TTC549 (cell line): ENCODE measurements around the gene DNAJC22.
A peak's percentile ranks its signal among the peaks of the same experiment; 100 is the strongest.
"Not testable (repeated sequence)": the region's sequence is repeated elsewhere in the genome, so short reads cannot be mapped to it uniquely, and the experiment has no call there.

ENCODE experiments used
- FAIRE-seq: peaks from 2 replicates; lab custom pipeline; 2012; peaks lifted over from hg19 to GRCh38; lab: Jason Lieb, UNC

Gene DNAJC22

GRCh38 chr12:49346659-49347310 is at the start of gene DNAJC22:
Gene DNAJC22, plus strand, starts transcription at chr12:49346888. Its CDS starts 1,985 bp downstream, at chr12:49348873.
- no peak for FAIRE-seq

DNA sequence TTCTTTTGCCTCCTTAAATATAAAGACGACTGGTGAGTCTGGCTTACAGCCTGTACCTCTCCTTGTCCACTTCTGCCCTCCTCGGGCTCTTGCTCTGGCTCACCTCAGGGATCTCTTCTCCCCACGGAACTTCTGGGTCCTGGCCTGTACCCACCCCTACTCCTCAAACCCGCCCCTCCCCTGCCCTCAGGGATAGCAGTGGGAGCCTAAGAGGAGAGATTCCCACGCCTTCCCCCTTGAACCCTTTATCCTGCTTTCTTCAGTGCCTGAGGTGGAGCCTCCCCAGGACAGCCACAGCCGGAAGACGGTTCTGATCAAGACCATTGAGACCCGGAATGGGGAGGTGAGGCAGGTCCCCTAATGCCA is 49.0 kb upstream of the DNAJC22 start:
- no peak for FAIRE-seq

- no peak for FAIRE-seq
Measured at GRCh38 chr12:49298160-49298559, 48.5 kb upstream of the DNAJC22 start.

- no peak for FAIRE-seq
Measured at GRCh38 chr12:49301760-49302159, 44.9 kb upstream of the DNAJC22 start.

GRCh38 chr12:49304161-49304560 is 42.5 kb upstream of the DNAJC22 start:
- no peak for FAIRE-seq

DNA sequence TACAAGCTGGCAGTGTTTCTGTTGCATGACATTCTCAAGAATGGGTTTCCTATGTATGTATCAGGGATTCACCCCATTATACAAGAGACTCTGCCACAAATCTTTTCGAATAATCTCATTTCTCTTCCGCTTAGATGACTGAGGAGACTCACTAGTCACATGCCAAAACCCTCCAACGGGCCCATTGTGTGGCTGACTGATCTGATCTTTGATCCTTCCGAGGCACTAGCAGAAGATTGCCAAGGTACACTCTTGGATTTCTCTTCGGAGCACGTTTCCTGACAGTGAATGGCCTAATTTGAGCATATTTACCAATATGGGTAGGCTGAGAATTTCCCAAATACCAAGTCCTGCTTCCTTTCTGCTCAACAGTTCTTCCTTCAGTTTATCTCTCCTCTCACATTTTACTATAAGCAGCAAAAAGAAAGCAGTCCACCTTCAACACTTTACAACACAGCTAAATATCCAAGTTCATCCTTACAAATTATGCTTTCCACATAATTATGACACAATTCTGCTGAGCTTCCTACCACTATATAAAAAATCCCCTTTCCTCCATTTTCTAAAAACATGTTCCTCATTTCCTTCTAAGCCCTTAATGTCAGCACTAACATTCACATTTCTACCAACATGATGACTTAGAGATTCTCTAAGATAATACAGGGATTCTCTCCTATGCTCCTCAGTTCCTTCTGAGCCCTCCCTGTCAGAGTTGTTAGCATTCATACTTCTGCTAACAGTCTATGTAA is 40.8 kb upstream of the DNAJC22 start:
- no peak for FAIRE-seq

GRCh38 chr12:49309386-49309785 is 37.3 kb upstream of the DNAJC22 start:
- no peak for FAIRE-seq

GRCh38 chr12:49310451-49311000 is 36.2 kb upstream of the DNAJC22 start:
- not testable (repeated sequence) for FAIRE-seq

- no peak for FAIRE-seq
Measured at GRCh38 chr12:49314811-49315210, 31.9 kb upstream of the DNAJC22 start.

DNA sequence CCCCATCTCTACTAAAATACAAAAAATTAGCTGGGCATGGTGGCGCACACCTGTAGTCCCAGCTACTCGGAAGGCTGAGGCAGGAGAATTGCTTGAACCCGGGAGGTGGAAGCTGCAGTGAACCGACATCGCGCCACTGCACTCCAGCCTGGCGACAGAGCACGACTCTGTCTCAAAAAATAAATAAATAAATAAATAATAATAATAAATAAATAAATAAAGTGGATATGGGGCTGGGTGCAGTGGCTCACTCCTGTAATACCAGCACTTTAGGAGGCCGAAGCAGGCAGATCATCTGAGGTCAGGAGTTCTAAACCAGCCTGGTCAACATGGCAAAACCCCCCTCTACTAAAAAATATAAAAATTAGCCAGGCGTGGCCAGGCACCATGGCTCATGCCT is 29.6 kb upstream of the DNAJC22 start:
- not testable (repeated sequence) for FAIRE-seq

DNA sequence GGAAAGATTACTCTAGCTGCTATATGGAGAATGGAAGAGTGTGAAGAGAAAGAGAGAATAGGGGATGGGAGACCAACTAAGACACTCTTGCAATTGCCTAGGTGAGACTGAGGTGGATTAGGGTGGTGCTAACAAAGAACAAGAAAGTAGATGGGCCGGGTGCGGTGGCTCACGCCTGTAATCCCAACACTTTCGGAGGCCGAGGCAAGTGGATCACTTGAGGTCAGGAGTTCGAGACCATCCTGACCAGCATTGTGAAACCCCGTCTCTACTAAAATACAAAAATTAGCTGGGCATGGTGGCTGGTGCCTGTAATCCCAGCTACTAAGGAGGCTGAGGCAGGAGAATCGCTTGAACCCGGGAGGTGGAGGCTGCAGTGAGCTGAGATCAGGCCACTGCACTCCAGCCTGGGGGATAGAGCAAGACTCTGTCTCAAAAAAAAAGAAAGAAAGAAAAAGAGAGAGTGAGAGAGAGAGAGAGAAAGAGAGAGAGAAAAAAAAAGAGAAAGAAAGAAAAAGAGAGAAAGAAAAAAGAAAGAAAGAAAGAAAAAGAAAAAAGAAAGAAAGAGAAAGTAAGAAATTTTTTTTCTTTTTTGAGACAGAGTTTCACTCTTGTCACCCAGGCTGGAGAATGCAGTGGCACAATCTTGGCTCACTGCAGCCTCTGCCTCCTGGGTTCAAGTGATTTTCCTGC is 26.1 kb upstream of the DNAJC22 start:
- FAIRE-seq, result not testable (repeated sequence)

DNA sequence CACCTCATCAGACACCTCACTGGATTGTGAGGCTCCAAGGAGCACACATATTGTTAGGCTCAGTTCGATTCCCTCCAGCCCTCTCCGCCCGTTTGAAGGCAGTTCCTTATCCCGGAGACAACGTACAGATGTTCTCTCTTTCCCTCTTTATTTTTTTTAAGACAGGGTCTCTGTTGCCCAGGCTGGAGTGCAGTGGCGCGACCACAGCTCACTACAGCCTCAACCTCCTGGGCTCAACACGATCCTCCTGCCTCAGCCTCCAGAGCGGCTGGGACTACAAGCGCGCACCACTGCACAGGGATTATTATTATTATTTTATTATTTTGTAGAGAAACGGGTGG is 24.4 kb upstream of the DNAJC22 start:
- FAIRE-seq, result no peak

- peak; percentile 96 for FAIRE-seq
Measured at GRCh38 chr12:49322708-49323523, 23.8 kb upstream of the DNAJC22 start, which contains the start of gene TROAP. Gene TROAP, plus strand, starts transcription at chr12:49323255. Its CDS starts 354 bp downstream, at chr12:49323609.

- no peak for FAIRE-seq
Measured at GRCh38 chr12:49323524-49324097, 23.1 kb upstream of the DNAJC22 start.

DNA sequence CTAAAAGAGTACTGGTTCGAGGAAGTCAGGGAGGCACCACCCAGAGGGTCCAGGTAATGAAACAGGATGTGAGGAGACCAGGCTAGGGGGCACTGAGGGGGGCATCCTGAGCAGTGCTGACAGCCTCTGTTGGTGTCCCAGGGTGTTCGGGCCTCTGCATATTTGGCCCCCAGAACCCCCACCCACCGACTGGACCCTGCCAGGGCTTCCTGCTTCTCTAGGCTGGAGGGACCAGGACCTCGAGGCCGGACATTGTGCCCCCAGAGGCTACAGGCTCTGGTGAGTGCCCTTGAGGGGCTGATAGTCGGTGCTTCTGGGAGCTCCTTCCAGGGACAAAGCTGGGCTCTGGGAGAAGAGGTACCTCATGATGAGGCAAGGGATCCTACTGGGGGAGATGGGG is 21.1 kb upstream of the DNAJC22 start:
- FAIRE-seq, result no peak

DNA sequence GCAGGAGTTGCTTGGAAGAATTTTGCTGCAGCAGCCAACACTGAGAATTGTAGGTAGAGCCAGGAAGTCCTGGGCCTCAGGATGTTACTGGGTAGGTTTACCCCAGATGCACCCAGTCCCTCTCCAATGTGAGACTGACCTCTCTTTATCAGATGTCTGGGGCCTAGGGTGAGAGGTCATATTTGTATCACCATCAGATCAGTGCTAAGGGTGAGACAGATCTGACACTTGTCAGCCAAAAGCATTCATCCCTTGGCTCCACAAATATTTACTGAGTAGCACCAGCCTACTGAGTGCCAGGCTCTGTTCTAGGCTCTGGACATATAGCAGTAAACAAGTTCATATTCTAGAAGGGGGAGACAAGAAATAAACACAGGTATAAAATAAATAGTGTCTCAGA is 19.3 kb upstream of the DNAJC22 start:
- no peak for FAIRE-seq

DNA sequence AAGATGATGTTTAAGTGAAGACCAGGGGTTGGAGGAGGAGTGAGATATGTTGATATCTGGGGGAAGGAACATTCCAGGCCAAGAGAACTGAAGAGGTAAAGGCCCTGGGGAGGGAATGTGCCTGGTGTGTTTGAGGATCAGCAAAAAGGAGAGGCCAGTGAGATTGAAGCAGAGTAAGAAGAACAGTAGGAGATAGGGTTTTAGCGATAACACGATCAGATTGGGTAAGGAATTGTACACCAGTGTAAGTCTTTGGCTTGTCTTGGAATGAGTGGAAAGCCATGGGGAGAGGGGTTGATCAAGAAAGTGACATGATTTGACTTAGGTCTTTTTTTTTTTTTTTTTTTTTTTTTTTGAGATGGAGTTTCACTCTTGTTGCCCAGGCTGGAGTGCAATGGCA is 18.8 kb upstream of the DNAJC22 start:
- FAIRE-seq, result no peak

DNA sequence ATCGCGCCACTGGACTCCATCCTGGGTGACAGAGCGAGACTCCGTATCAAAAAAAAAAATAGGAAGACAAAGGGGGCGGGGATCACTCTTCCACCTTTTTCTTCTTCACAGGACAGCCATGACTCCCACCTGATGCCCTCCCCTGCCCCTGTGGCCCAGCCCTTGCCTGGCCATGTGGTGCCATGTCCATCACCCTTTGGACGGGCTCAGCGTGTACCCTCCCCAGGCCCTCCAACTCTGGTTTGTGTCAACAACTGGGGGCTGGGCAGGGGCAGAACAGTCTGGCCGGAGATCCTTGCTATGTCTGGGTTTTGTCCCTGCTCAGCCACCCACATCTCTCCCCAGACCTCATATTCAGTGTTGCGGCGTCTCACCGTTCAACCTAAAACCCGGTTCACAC is 17.9 kb upstream of the DNAJC22 start:
- FAIRE-seq, result no peak

GRCh38 chr12:49330032-49330619 is 16.6 kb upstream of the DNAJC22 start:
- FAIRE-seq, result no peak

DNA sequence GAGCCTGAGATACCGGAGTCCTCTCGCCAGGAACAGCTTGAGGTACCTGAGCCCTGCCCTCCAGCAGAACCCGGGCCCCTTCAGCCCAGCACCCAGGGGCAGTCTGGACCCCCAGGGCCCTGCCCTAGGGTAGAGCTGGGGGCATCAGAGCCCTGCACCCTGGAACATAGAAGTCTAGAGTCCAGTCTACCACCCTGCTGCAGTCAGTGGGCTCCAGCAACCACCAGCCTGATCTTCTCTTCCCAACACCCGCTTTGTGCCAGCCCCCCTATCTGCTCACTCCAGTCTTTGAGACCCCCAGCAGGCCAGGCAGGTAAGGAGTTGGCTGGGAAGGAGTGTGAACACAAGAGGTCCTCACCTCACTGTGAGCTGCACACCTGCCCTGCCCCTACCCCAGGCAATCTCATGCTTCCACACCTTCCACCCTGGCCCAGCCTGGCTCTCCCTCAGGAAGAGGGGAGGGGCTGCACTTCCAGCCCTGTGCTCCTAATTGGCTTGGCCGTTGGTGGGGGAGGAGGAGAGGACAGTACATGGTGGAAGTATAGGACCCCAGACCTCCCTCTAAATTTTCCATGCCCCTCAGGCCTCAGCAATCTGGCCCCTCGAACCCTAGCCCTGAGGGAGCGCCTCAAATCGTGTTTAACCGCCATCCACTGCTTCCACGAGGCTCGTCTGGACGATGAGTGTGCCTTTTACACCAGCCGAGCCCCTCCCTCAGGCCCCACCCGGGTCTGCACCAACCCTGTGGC is 15.9 kb upstream of the DNAJC22 start:
- FAIRE-seq, result no peak
